GM19438 (cell line): Measurements from ENCODE around the gene C9orf78.

Source experiments
- ATAC-seq: cut with Tn5 transposase; IDR thresholded peaks from one replicate; pipeline ENCODE4 v1.9.1; 2021; ENCODE audit warnings: low read depth; ENCODE audit not compliant: unreplicated experiment

The C9orf78 gene

DNA sequence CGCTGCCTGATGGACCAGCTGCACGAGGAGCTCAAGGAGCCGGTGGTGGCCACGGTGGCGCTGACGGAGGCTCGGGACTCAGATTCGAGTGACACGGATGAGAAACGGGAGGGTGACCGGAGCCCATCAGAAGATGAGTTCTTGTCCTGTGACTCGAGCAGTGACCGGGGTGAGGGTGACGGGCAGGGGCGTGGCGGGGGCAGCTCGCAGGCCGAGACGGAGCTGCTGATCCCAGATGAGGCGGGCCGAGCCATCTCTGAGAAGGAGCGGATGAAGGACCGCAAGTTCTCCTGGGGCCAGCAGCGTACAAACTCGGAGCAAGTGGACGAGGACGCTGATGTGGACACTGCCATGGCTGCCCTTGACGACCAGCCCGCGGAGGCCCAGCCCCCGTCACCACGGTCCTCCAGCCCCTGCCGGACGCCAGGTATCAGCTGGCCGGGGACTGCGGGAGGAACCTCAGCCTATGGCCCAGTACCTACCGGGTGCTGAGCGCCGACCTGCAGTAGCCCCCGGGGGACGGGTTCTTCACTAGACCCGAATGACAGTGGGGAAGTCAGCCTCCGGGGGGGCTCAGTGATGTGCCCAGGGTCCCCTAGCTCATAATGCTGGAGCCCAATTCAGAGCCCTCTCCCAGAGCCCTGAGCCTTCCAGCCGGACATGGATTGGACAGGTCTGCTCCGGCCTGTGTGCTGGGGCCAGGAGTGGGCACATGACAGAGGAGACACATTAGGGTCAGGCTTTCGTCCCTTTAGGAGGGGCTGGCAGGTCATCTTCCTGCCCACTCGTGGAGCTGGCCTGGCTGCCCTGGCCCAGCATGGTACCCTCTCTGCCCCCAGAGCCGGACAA lies 33.2 kb upstream of the C9orf78 start:
- ATAC-seq = no peak

DNA sequence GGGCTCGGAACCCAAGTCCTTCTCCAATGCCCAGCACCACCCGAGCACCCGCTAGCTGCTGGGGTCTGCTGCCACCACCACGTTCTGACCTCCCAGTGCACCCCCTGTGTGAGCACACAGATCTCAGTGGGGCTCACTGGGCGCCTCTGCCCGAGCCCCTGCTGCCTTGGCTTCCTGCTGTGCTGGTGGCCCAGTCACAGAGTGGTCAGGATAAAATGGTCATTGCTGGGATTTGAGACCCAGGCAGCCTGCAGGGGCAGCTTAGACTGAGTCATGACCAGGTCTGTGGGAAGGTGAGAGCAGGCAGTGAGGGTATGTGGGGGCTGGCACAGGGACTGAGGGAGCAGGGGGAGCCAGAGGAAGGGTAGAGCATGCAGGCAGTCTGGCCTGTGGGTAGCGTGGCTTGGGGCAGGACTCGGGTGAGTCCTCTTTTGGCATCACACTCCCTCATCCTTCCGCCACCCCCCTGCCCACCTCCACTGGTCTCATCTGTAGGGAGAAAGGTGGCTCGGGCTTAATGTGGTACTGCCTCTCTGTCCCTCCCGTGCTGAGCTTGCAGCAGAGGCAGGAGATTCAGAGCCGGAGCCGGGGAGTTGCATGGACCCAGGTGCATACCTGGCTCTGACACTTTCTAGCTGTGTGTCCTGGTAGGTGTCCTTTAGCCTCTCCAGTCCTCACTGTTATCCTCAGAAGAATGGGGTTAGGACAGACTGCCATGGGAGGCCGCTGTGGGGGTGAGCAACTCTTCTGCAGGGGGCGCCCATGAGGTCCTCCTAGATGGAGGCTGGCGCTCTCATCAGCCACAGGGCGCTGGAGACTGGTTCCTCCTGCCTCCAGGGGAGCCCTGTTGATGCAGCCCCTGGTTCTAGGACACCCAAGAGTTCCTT lies 32.3 kb upstream of the C9orf78 start:
- ATAC-seq = no peak

DNA sequence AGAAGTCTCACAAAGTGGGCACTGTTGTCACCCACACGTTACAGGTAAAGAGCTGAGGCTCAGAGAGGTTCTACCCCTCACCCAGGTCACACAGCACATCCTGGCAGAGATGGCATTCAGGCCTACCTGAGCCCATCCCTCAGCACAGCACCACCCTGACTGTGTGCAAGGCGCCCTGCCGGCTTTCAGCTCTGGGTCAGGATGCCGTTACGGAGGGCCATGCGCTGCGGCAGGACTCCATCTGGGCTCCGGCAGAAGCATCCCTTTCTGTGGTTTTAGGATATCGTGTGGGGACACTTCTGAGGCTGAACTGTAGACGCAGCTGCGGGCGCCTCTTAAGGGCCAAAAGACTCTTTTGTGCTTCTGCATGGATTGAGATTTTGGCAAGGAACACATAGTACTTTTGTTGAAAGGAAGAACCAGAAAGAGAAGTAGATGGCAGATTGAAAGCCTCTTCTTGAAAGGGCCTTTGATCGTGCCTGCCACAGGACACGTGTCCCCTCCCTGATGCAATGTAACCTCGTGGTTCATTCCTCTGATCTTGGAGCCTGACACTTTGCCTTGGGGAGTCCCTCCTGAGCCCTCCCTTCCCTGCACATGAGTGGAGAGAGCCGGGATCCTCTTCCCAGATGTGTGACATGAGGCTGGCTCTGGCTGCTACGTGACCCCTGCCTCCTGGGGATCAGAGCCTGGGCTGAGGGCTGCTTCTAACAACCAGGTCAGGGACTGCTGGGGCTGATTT lies 31.5 kb upstream of the C9orf78 start:
- no peak for ATAC-seq

DNA sequence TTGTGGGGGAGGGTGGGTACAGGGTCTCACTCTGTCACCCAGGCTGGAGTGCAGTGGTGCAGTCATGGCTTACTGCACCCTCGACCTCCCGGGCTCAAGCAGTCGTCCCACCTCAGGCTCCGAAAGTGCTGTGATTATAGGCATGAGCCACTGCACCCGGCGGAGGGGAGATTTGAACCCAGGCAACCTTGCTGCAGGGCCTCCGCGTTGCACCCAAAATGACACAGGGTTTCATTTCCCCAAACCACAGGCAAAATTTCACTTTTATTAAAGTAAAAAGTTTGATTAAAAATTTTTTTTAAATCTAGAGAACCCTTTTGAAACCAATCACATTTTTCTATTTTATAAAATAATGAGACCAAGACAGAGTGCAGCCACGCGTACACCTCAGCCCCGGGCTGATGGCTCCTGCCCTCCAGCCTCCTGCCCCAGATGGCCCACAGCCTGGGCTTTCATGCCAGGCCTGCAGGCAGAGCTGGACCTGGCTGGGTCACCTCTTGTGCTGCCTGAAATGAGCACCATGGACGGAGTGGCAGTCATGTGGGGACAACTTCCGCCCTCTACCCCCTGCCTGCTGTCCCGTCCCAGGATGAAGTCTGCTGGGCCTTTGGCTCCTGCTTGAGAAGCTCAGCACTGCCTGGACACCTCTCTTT lies 30.7 kb upstream of the C9orf78 start:
- no peak for ATAC-seq

GRCh38 chr9:129864991-129865647 lies 30.0 kb upstream of the C9orf78 start:
- no peak for ATAC-seq

GRCh38 chr9:129863059-129863690 lies 28.1 kb upstream of the C9orf78 start:
- no peak for ATAC-seq

- no peak for ATAC-seq
Measured at GRCh38 chr9:129861447-129861827, 26.4 kb upstream of the C9orf78 start.

- ATAC-seq = no peak
Measured at GRCh38 chr9:129860653-129861446, 25.8 kb upstream of the C9orf78 start.

- no peak for ATAC-seq
Measured at GRCh38 chr9:129858167-129858962, 23.3 kb upstream of the C9orf78 start.

- ATAC-seq = no peak
Measured at GRCh38 chr9:129857207-129857606, 22.1 kb upstream of the C9orf78 start.

- ATAC-seq = no peak
Measured at GRCh38 chr9:129854588-129855110, 19.6 kb upstream of the C9orf78 start.

DNA sequence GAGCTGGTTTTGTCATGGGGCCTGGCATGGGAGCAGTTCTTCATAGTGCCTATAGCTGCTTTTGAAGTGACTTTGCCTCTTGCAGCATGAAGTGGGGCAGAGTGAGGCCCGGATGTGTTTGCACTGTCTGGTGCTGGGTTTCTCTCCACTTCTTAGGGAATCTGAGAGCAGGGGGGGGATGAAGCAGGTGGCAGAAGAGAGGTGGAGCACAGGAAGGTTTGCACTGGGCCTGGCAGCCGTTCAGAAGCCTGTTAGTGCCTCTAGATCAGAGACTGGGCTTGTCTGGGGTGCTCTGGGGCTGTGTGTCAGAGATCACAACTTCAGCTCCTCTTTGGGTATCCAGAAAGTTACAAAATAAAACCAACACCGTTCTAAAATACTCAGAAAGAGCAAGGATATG lies 18.5 kb upstream of the C9orf78 start:
- ATAC-seq = no peak

GRCh38 chr9:129852579-129852978 lies 17.5 kb upstream of the C9orf78 start:
- no peak for ATAC-seq

GRCh38 chr9:129851821-129852220 lies 16.7 kb upstream of the C9orf78 start:
- ATAC-seq = no peak

GRCh38 chr9:129850821-129851550 lies 15.9 kb upstream of the C9orf78 start:
- ATAC-seq = no peak

DNA sequence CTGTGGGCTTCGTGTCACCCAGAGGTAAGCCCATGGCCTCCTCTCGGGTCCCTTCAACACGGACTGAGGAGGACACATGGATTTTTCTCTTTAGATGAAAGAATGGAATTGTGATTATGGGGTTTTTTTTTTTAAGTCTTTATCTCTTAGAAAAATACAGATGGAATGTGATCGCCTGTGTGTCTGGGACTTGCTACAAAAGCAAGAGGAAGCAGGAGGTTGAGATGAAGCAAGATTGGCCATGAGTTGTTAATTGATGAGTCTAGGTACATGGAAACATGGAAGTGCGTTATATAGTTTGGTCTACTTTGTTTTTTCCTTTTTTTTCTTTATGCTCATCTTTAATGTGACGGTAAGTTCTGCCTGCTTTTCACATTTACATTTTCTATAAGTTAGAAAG lies 14.8 kb upstream of the C9orf78 start:
- no peak for ATAC-seq
